Measurements from ENCODE around the gene STAT4.

STAT4 gene

DNA sequence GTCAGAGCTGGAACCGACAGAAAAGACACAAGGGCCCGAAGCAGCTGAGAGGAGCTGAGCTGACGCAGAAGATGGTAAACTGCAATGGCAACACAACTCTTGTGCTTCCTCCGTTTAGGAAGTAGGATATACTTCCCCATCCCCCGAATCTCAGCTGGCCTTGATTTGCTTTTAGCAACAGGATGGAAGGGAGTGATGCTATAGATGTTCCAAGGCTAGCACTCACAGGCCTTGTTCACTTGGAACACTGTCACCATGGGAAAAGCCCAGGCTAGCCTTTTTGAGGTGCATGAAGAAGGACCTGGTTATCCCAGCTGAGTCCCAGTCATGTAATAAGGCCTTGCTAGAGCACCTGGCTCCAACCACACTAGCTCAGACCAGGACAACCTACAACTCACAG, 162.9 kb downstream of the STAT4 start:
- DNase-seq: no peak

DNA sequence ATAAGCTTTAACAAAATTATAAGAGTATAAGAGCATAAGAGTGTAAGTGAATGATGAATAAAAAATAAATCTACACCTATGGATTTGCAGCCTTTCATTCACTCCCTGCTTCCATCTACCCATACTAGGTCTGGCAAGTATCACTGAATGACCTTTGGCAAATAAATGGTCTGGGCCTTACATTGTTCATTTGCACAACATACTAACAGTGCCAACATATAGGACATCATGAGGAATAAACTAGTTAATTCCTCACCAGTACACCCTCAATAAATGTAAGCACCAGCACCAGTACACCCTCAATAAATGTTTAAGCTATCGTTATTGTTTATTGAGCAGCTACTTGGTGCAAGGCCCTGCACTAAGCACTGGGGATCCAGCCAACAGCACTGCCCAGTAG, 163.7 kb downstream of the STAT4 start:
- DNase-seq: no peak

DNA sequence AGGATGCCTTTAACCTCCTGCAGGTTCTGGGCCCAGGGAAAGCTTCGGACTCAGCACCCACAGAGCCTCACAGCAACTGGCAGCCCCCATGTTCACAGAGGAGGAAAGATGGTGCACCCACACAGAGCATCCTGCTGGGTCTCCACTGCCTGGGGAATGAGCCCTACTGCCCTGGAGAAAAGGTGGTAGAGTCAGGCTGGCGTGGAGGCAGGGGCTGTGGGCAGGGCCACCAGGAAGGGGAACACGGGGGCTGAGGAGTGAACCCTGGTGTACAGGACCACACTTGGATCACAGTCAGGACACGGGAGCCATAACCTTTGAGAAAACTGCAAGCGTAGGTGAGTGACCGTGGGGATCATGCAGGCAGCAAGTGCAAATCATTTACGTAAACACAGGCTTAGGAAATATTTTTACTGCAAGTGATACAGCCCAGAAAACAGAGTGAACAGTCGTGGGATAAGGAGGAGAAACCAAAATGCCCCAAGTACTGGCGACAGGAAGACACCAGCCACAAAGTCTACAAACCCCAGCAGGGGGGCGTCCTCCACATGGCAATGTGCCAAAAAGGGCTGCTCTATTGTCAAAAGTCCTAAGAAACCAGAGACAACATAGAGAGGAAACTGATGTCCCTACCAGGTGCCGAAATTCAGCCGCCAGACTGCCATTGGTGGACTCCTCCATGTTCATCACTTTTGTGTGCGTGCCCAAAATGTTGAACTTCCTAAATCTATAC, 164.4 kb downstream of the STAT4 start:
- DNase-seq: no peak

DNA sequence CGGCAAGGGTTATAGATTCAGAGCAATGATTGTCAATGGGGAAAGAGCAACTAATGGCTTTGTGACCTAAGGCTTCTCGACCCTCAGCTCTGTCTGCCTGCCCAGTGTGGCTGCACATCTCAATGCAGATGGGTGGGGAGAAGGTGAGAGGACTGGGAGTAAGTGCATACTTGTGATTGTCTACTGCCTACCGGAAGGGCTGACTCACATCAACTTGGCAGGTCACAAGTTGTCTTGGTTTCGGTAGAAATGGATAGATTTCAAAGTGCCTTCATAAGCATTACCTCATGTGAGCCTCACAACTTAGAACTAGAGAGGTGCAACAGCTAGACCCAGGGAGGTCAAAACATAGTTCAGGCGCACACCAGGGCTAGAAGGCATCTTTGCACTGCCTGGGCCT, 166.2 kb downstream of the STAT4 start:
- no peak for DNase-seq

DNA sequence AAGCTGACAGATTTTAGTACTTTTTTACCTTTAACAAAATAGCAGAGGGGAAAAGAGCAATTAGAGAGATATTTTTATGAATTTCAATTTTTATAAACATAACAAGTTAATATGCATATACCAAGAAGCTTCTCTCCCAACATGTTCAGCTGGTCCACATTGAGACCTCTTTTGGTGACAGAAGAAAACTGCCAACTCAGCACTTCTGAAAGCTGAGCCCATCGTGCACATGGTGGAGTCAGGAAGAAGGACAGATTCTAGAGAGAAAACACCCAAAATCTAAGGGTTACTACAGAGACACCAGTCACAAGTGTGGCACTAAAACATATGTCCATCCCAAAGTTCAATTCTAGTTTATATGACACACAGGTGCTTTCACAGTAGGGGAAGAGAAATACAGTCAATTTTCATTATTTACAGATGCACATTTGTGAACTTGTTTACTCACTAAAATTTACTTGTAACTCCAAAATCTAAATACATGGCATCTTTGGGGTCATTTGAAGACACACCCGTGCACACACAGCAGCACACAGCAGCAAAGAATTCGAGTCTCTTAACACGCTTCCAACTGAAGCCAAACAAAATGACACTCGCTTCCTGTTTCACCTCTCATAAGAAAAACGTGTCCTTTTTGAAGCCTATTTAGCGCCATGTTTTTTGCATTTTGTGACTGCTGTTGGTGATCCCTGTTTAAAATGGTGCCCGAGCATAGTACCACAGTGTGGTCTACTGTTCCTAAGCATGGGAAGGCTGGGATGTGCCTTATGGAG, 168.3 kb downstream of the STAT4 start:
- no peak for DNase-seq

DNA sequence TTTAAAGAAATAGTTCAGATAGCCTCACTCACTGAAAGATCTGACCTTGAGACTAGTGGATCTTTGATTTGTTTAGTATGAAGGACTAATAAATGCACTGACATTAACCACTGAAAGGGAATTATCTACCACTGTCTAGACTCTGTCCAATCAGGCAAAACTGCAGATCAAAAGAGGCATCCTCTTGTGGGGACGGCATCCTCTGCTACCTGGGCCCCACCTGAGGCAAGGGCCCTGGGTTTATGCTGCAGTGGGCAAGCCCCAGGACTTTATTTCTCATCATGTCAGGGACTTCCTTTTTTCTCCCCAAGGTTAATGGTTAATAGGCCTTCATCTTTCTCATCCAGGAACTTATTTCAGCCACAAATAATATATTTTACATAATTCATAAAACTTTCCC, 169.1 kb downstream of the STAT4 start:
- no peak for DNase-seq

DNA sequence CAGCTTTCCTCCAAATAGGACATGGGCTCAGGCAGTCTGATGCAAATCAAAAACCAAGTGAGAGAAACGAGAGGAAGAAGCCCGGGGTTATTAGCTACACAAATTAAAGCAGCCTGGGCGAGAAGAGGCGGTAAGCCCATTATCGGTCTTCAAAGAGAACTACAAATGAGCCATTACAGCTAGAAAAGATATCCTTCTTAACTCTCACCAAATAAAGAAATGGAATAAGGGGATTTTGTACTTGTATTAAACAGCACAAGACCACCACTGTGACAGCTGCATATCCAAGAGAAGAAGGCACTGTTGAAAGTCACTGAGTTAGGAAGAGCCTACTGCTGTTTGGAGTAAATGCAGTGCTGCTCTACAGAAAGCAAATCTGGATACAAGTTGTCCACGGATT, 169.5 kb downstream of the STAT4 start:
- no peak for DNase-seq

DNA sequence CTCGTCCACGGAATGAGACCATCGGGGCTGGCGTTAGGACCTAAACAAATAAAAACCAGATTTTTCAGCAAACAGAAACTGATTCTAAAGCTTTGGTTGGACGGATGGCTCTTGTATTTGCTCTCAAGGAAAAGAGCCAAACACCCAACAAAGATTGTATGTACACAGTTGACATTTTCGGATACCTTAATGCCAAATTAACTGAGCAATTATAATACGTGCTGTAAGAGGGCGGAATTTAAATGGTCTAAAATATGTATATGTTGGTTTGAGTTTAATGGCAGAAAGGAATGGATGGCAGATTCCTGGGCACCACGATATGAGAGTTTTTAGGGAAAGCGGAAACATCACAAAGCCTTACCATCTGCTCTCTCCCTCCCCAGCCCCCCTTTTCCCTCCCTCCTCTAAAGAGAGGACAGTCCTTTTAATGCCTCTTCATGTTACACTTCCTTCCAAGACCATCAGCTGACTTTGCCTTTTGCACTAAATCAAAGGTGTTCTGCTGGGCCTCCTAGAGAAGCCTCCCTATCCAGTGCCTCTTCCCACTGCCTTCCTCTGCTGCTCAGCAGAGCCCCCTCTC, 170.1 kb downstream of the STAT4 start:
- no peak for DNase-seq

DNA sequence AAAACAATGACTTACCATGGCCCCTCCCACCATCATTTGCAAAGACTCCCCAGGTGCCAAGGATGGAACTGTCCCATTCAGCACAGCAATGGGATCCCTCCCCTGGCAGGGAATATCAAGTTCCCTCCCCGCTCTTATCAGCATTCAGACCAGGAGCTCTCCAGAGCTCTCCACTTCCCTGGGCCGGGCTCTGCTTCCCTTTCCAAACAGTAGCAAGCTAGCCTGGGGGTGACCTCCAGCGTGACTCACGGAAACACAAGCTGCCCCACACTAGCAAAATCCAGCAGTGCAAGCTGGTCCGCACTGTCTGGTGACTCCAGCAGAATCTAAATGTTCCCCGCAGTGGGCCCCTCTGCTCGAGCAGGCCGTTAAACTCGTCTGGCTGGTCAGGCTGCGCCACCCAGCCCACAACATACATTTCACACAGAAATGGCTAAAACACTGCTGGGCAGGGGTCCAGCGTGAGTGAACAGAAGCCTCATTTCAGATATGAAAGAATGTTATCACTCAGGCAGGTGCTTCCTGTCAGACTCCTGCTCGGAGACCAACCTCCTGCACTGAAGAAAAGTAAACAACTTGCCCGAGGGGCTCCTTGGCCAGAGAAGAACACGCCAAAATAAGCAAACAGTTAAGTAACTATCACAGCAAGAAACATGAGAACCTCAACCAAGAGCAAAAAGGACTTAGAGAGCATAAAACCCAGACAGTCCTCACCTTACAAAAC, 170.7 kb downstream of the STAT4 start:
- no peak for DNase-seq
